K562 (cell line): ENCODE measurements around the gene CRACDL. TPM values are rescaled to one million over a fixed set of nuclear protein-coding genes. Genes with fewer than 3 reads are reported as not detected.

ENCODE experiments used
- ATAC-seq: fragments of 200-7000 bp; cut with Tn5 transposase; 3 replicates; pipeline ENCODE4 v1.9.1; 2020; ENCODE audit warnings: moderate library complexity
- BruUV-seq: library from RNA; stranded (reverse); fragments of 400-500 nt; replicated peaks from 2 replicates; lab custom pipeline; 2021; lab: Mats Ljungman, UMichigan
- CTCF ChIA-PET: fragments of 300-600 bp; formaldehyde crosslinking; extraction: SDS; loops from one replicate; lab custom pipeline; 2021; ENCODE audit warnings: low intra/inter-chr PET ratio; lab: Yijun Ruan, JAX
- POLR2A ChIA-PET: fragments of 300-600, 350-650 bp; sonication (Branson Sonifier 250); formaldehyde crosslinking; extraction: SDS; loops from one replicate; lab custom pipeline; 2021; ENCODE audit warnings: antibody characterized with exemption, inconsistent platforms; lab: Yijun Ruan, JAX
- DNase-seq, 4 experiments: peaks; one replicate each; pipeline versions ENCODE4 v3.0.0 to v3.0.0-alpha.2; 2011 to 2018; ENCODE audit warnings: low spot score in 3 of 4, mixed read lengths in 3 of 4; ENCODE audit errors: extremely low read depth in 1 of 4
- FAIRE-seq: peaks from 2 replicates; lab custom pipeline; 2011; peaks lifted over from hg19 to GRCh38; lab: Jason Lieb, UNC
- H2AFZ ChIP-seq: 2 replicates; pipeline ENCODE4 v1.6.0; 2011; ENCODE audit warnings: low read depth, low read length, control low read depth, inconsistent platforms
- H3K27ac ChIP-seq: fragments of 200-600 bp; 3 replicates; pipeline ENCODE4 v1.8.0; 2011; ENCODE audit warnings: low read depth, mild to moderate bottlenecking, control low read depth, inconsistent platforms, low read length, moderate library complexity, mixed read lengths; ENCODE audit errors: extremely low read depth
- H3K27me3 ChIP-seq, 2 experiments: fragments of 300-600 bp in 1 of 2; 2 replicates in 1 of 2; 3 replicates in 1 of 2; pipeline versions ENCODE4 v1.6.0 to v1.8.0; 2011; ENCODE audit warnings: inconsistent platforms in 2 of 2, low read length in 2 of 2, mild to moderate bottlenecking in 1 of 2, mixed read lengths in 1 of 2, moderate library complexity in 1 of 2; ENCODE audit not compliant: control insufficient read depth in 2 of 2, insufficient read depth in 2 of 2
- H3K36me3 ChIP-seq: fragments of 300-600 bp; 3 replicates; pipeline ENCODE4 v1.8.0; 2011; ENCODE audit warnings: mild to moderate bottlenecking, low read length, inconsistent platforms; ENCODE audit not compliant: control insufficient read depth, insufficient read depth
- H3K4me1 ChIP-seq, 2 experiments: fragments of 200-600 bp in 1 of 2; replicated peaks in 1 of 2; 2 replicates in 1 of 2; 3 replicates in 1 of 2; pipeline versions ENCODE4 v1.5.1 to v1.8.0; 2011; ENCODE audit warnings: inconsistent platforms in 2 of 2, low read length in 2 of 2, mild to moderate bottlenecking in 1 of 2, mixed read lengths in 1 of 2, moderate library complexity in 1 of 2; ENCODE audit not compliant: control insufficient read depth in 2 of 2, insufficient read depth in 2 of 2
- H3K4me2 ChIP-seq: 2 replicates; pipeline ENCODE4 v1.6.1; 2011; ENCODE audit warnings: low read length, control low read depth, inconsistent platforms, mixed read lengths; ENCODE audit not compliant: insufficient read depth
- H3K4me3 ChIP-seq: fragments of 200-600 bp; sonication (generic), shearing (Covaris generic); 2 replicates; pipeline ENCODE4 v1.5.1; 2016; ENCODE audit warnings: control low read depth, inconsistent platforms
- H3K79me2 ChIP-seq: fragments of 200-600 bp; 3 replicates; pipeline ENCODE4 v1.8.0; 2011; ENCODE audit warnings: low read length, inconsistent platforms; ENCODE audit not compliant: control insufficient read depth, insufficient read depth
- H3K9ac ChIP-seq, 2 experiments: 2 replicates each; pipeline versions ENCODE4 v1.6.0 to v1.6.1; 2011; ENCODE audit warnings: low read depth in 2 of 2, low read length in 2 of 2, control low read depth in 1 of 2, inconsistent platforms in 1 of 2, mild to moderate bottlenecking in 1 of 2, mixed read lengths in 1 of 2; ENCODE audit not compliant: insufficient read depth in 1 of 2
- H3K9me1 ChIP-seq: one replicate; pipeline ENCODE4 v1.6.0; 2011; ENCODE audit warnings: inconsistent platforms, mild to moderate bottlenecking, low read length, moderate library complexity; ENCODE audit not compliant: control insufficient read depth, insufficient read depth
- H3K9me3 ChIP-seq: replicated peaks from 2 replicates; pipeline ENCODE4 v1.5.1; 2011; ENCODE audit warnings: low read depth, low read length, inconsistent platforms; ENCODE audit not compliant: control insufficient read depth, insufficient read depth
- H4K20me1 ChIP-seq: replicated peaks from 2 replicates; pipeline ENCODE4 v1.6.1; 2011; ENCODE audit warnings: low read length, inconsistent platforms, mixed read lengths; ENCODE audit not compliant: control insufficient read depth, insufficient read depth
- CXXC5 ChIP-seq: fragments of 250-450 bp; sonication (Bioruptor Pico); IDR thresholded peaks from 2 replicates; pipeline ENCODE4 v1.8.0; 2022; ENCODE audit warnings: inconsistent platforms, mild to moderate bottlenecking, moderate library complexity
- EWSR1 ChIP-seq: fragments of 450-650 bp; IDR thresholded peaks from 2 replicates; pipeline ENCODE4 v1.6.1; 2018; ENCODE audit warnings: borderline replicate concordance, mild to moderate bottlenecking, low read depth, moderate library complexity; ENCODE audit not compliant: partially characterized antibody
- FOXJ3 ChIP-seq: sonication (generic); formaldehyde crosslinking; IDR thresholded peaks from 2 replicates; pipeline ENCODE4 v1.4.0; 2020; ENCODE audit warnings: mild to moderate bottlenecking, missing genetic modification reagents
- HCFC1 ChIP-seq: IDR thresholded peaks from 2 replicates; pipeline ENCODE4 v1.6.1; 2012; ENCODE audit warnings: low read depth, low read length, improper control_type of control experiment
- HINFP ChIP-seq: fragments of 450-650 bp; conservative IDR thresholded peaks from 2 replicates; pipeline ENCODE4 v1.6.1; 2016; ENCODE audit warnings: missing genetic modification characterization, low read depth, mild to moderate bottlenecking, control low read depth, missing compliant biosample characterization
- MYC ChIP-seq, 2 experiments: fragments of 250-450 bp in 1 of 2; sonication (Bioruptor Pico) in 1 of 2; IDR thresholded peaks; 2 replicates each; pipeline versions ENCODE4 v1.5.1 to v1.6.1; 2012 to 2021; ENCODE audit warnings: low read depth in 2 of 2, borderline replicate concordance in 1 of 2, improper control_type of control experiment in 1 of 2, low read length in 1 of 2, mild to moderate bottlenecking in 1 of 2, moderate library complexity in 1 of 2
- TBP ChIP-seq: optimal IDR thresholded peaks from 2 replicates; pipeline ENCODE3; 2011; ENCODE audit warnings: low read depth, low read length, improper control_type of control experiment
- ZNF41 ChIP-seq: fragments of 250-450 bp; sonication (Bioruptor Pico); conservative IDR thresholded peaks from 2 replicates; pipeline ENCODE4 v1.4.0; 2020; ENCODE audit warnings: mild to moderate bottlenecking
- WGBS: fragments of 100-300 bp; shearing (Covaris generic); methylation state at CpG from one replicate; pipeline ENCODE4 v1.1.6; 2016; ENCODE audit warnings: low coverage, mixed read lengths; ENCODE audit not compliant: insufficient coverage; ENCODE audit errors: missing lambda C conversion rate; 5-methylcytosine and 5-hydroxymethylcytosine counted together
- in situ Hi-C: fragments of 300-500 bp; cut with MboI; formaldehyde crosslinking; loops from 4 replicates; pipeline ENCODE4 v1.15.0; 2018; ENCODE audit warnings: inconsistent platforms, mixed read lengths
- intact Hi-C: fragments of 100-400 bp; cut with micrococcal nuclease; formaldehyde crosslinking; loops from 2 replicates; pipeline ENCODE4 v1.14.2; 2022
- polyA plus RNA-seq, 8 experiments: library from polyadenylated mRNA; depleted of rRNA in 4 of 8; stranded (reverse) in 5 of 8; unstranded in 3 of 8; fragments of >200 nt; fragmentation: Nextera tagmentation in 2 of 8; fragmentation: Illumina TruSeq in 1 of 8; extraction: Ambion mirVana in 2 of 8; extraction: Trizol in 1 of 8; gene quantifications; 2 replicates each; pipeline versions ENCODE4 v1.2.1 to v1.2.3, GENCODE V29; 2011 to 2014; ENCODE audit warnings: inconsistent platforms in 1 of 8, missing spikeins in 1 of 8
- total RNA-seq, 7 experiments: library from RNA; depleted of rRNA in 6 of 7; stranded (reverse); fragments of >200 nt in 6 of 7; fragmentation: Illumina TruSeq in 2 of 7; extraction: Trizol in 2 of 7; gene quantifications; 2 replicates each; pipeline versions ENCODE4 v1.2.1 to v1.2.3, GENCODE V29; 2011 to 2021; ENCODE audit warnings: low replicate concordance in 1 of 7
- TF ChIP-seq, protein P1 (sequence below): fragments of 250-450 bp; sonication (Bioruptor Pico); IDR thresholded peaks from 2 replicates; pipeline ENCODE4 v1.5.0; 2021
- TF ChIP-seq, protein P2 (sequence below): fragments of 250-450 bp; sonication (Bioruptor Pico); IDR thresholded peaks from 2 replicates; pipeline ENCODE4 v1.4.0; 2020; ENCODE audit warnings: mild to moderate bottlenecking

Gene CRACDL
- total and polyA plus RNA-seq, 9 of the 15 experiments (the other 6 are each of a cell fraction or from before 2014, with no cell fraction given), result not detected

DNA sequence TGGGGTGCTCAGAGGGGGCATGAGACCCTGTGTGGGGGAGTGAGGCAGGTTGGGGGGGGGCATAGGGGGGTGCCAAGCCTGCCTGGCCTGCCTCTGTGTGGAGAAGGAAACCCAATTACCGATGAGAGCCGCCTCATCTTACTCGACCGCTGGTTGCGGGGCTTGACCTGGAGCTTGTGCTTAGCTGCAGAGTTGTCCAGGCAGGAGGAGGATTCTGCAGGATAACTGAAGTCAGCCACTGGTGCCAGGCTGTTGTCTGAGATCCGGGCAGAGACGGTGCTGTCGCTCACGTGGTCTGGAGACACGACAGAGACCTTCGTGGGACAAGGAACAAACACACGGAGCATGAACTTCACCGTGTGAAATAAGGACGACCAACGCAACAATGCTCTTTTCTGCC lies 109.2 kb downstream of the CRACDL start:
- ChIA-PET CTCF (no interaction called here), POLR2A (interaction anchor here (1.9 kb wide), 1 partner anchor 23 kb away, joined by 5 read pairs; no protein-coding TSS in a partner anchor)
- H3K4me3 ChIP-seq, result no peak overlapping the region
- ATAC-seq (no peak), FAIRE-seq (no peak), DNase-seq (no peak)
- 3% methylated on average over 13 of the region's 15 CpGs for WGBS
- H3K27me3 ChIP-seq, result peaks cover 4 to 43% of the 10 kb centered on the region in 2 experiments; a peak in 3 of 5 replicates
- TF ChIP-seq ZNF41, result no peak
- TF ChIP-seq CXXC5 (CRISPR knock-in tag), result no peak
- TF ChIP-seq TBP, result no peak
- TF ChIP-seq HCFC1, result no peak
- TF ChIP-seq FOXJ3 (CRISPR knock-in tag), result no peak
- no peak for TF ChIP-seq EWSR1
- TF ChIP-seq MYC (IDR thresholded peaks at IDR 0.05; ENCODE audit: low read depth, low read length), result no peak
- TF ChIP-seq MYC (CRISPR knock-in tag; IDR thresholded peaks at IDR 0.05; ENCODE audit: borderline replicate concordance, low read depth), result no peak
- TF ChIP-seq, protein P1, sequence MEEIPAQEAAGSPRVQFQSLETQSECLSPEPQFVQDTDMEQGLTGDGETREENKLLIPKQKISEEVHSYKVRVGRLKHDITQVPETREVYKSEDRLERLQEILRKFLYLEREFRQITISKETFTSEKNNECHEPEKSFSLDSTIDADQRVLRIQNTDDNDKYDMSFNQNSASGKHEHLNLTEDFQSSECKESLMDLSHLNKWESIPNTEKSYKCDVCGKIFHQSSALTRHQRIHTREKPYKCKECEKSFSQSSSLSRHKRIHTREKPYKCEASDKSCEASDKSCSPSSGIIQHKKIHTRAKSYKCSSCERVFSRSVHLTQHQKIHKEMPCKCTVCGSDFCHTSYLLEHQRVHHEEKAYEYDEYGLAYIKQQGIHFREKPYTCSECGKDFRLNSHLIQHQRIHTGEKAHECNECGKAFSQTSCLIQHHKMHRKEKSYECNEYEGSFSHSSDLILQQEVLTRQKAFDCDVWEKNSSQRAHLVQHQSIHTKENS (CRISPR knock-in tag), result no peak
- TF ChIP-seq, protein P2, sequence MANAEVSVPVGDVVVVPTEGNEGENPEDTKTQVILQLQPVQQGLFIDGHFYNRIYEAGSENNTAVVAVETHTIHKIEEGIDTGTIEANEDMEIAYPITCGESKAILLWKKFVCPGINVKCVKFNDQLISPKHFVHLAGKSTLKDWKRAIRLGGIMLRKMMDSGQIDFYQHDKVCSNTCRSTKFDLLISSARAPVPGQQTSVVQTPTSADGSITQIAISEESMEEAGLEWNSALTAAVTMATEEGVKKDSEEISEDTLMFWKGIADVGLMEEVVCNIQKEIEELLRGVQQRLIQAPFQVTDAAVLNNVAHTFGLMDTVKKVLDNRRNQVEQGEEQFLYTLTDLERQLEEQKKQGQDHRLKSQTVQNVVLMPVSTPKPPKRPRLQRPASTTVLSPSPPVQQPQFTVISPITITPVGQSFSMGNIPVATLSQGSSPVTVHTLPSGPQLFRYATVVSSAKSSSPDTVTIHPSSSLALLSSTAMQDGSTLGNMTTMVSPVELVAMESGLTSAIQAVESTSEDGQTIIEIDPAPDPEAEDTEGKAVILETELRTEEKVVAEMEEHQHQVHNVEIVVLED (CRISPR knock-in tag), result no peak
- no peak for TF ChIP-seq HINFP (tag)
- H4K20me1 ChIP-seq, result no peaks in the 10 kb centered on the region
- H3K79me2 ChIP-seq, result no peaks in the 10 kb centered on the region
- BruUV-seq, result no TSS peak
- no peaks in the 10 kb centered on the region for H3K9me1 ChIP-seq
- H3K9ac ChIP-seq, result no peak overlapping the region
- H3K4me1 ChIP-seq, result no peaks in the 10 kb centered on the region
- H3K9me3 ChIP-seq, result no peaks in the 10 kb centered on the region
- intact Hi-C loops (no loop called here), in situ Hi-C loops (loop anchor here (5.0 to 25.0 kb wide), 2 partner anchors 175 to 415 kb away; no protein-coding TSS in a partner anchor)
- no peak overlapping the region for H2AFZ ChIP-seq
- no peak overlapping the region for H3K27ac ChIP-seq
- no peaks in the 10 kb centered on the region for H3K36me3 ChIP-seq
- no peak overlapping the region for H3K4me2 ChIP-seq
